ENCODE results near the gene NUP62. TPM values are rescaled to one million over a fixed set of nuclear protein-coding genes. Genes with fewer than 3 reads are reported as not detected.

The NUP62 gene
- total and polyA plus RNA-seq, 2 of the 8 experiments (the other 6 are each of a cell fraction or from before 2014, with no cell fraction given): 50.0 to 107 TPM

GRCh38 chr19:49881672-49882394 is 47.5 kb downstream of the NUP62 start:
- Histone ChIP-seq H3K23ac (ENCODE audit: insufficient read length) (no peak overlapping the region), H3K4me3 (ENCODE audit: extremely low read depth in 1 of 4, insufficient read depth in 2 of 4, low read depth in 3 of 4, low read length in 4 of 4) (no peak overlapping the region), H3K79me1 (ENCODE audit: low read depth, low read length) (peaks cover 9% of the 10 kb centered on the region; the same call in 1 of the 2 replicates), H2BK12ac (ENCODE audit: low read depth, low read length) (no peak overlapping the region), H2AFZ (ENCODE audit: low read length) (no peak overlapping the region), H2BK15ac (ENCODE audit: low read length) (no peak overlapping the region), H3K9ac (replicated peaks in 1 of 4; ENCODE audit: extremely low read depth in 1 of 4, low read depth in 3 of 4, low read length in 3 of 4) (no peak overlapping the region), H3K18ac (ENCODE audit: extremely low read depth, low read length) (no peak overlapping the region), H3K4ac (replicated peaks; ENCODE audit: insufficient read length, low read depth, low read length) (no peak overlapping the region), H3K27me3 (replicated peaks in 1 of 4; ENCODE audit: control insufficient read depth in 3 of 4, extremely low read depth in 1 of 4, insufficient read depth in 3 of 4, low read length in 3 of 4) (no peaks in the 10 kb centered on the region), H2BK5ac (ENCODE audit: low read depth, low read length) (no peak overlapping the region), H3K56ac (replicated peaks; ENCODE audit: insufficient read length, low read depth, low read length) (no peak overlapping the region), H2AK5ac (ENCODE audit: low read depth, low read length) (no peak overlapping the region), H3K79me2 (ENCODE audit: control insufficient read depth in 1 of 2, insufficient read depth in 2 of 2, low read length in 2 of 2) (peaks cover 0 to 12% of the 10 kb centered on the region in 2 experiments; a peak in 2 of 4 replicates), H3K23me2 (ENCODE audit: low read depth, low read length) (peaks cover 7% of the 10 kb centered on the region), H4K5ac (ENCODE audit: insufficient read length, low read depth, low read length) (no peak overlapping the region), H4K91ac (replicated peaks; ENCODE audit: insufficient read length, low read length) (no peak overlapping the region), H3K27ac (ENCODE audit: low read depth, low read length) (no peak overlapping the region), H3K4me1 (replicated peaks in 1 of 4; ENCODE audit: control insufficient read depth in 3 of 4, insufficient read depth in 4 of 4, low read length in 3 of 4) (peaks cover 0 to 7% (median 4%) of the 10 kb centered on the region in 4 experiments; a peak in 5 of 7 replicates), H2BK20ac (ENCODE audit: low read length) (no peak overlapping the region), H2BK120ac (replicated peaks; ENCODE audit: low read depth, low read length) (no peak overlapping the region), H4K8ac (ENCODE audit: extremely low read depth, insufficient read depth, low read length) (no peak overlapping the region), H3K14ac (ENCODE audit: insufficient read length) (no peak overlapping the region), H3K36me3 (ENCODE audit: control insufficient read depth in 2 of 4, insufficient read depth in 4 of 4, low read length in 3 of 4) (peaks cover 24 to 56% (median 47%) of the 10 kb centered on the region in 4 experiments), H3K4me2 (ENCODE audit: insufficient read depth in 1 of 2, low read depth in 2 of 2, low read length in 2 of 2) (no peak overlapping the region), H4K20me1 (replicated peaks in 1 of 2; ENCODE audit: control insufficient read depth in 1 of 2, insufficient read depth in 2 of 2, low read length in 2 of 2) (peaks cover 10 to 18% of the 10 kb centered on the region in 2 experiments), H3K9me3 (ENCODE audit: insufficient read depth in 2 of 2, low read depth in 1 of 2, low read length in 1 of 2) (no peaks in the 10 kb centered on the region)
- ChIA-PET POLR2A (ENCODE audit: partially characterized antibody) (interaction anchor here (1.0 to 2.0 kb wide), 6 partner anchors 8 to 72 kb away, joined by 3 to 8 read pairs (median 4); no protein-coding TSS in a partner anchor), CTCF (ENCODE audit: partially characterized antibody) (interaction anchor here (1.1 to 2.0 kb wide), 3 partner anchors 9 to 93 kb away, joined by 3 to 5 read pairs (median 3); no protein-coding TSS in a partner anchor)
- peak in 1 of 2 experiments; percentile 64 for DNase-seq (ENCODE audit: low read depth in 1 of 2, low spot score in 2 of 2)
- FAIRE-seq: no peak
- WGBS, 2 experiments (ENCODE audit: extremely low coverage in 1 of 2, insufficient coverage in 1 of 2, insufficient read length in 1 of 2, insufficient replicate concordance in 2 of 2, low coverage in 1 of 2, low lambda C conversion rate in 2 of 2, missing lambda C conversion rate in 1 of 2): 88% methylated on average over 21 of the region's 31 CpGs; no CpG with 5 or more reads in 1 of the 2 experiments
- peak in 1 of 2 experiments; percentile 17; a peak in 1 of 3 replicates for TF ChIP-seq POLR2A (IDR thresholded peaks at IDR 0.05; ENCODE audit: control extremely low read depth in 1 of 2, low read depth in 2 of 2, low read length in 2 of 2)
- peak; percentile 90 for TF ChIP-seq SP1 (IDR thresholded peaks at IDR 0.05; ENCODE audit: low read depth, low read length)
- no peak for TF ChIP-seq NANOG (IDR thresholded peaks at IDR 0.05; ENCODE audit: insufficient read depth, low read depth, low read length, poor library complexity, severe bottlenecking)
- TF ChIP-seq SP2 (IDR thresholded peaks at IDR 0.05; ENCODE audit: low read length): peak; percentile 37; the same call in 1 of the 2 replicates
- TF ChIP-seq CHD2 (IDR thresholded peaks at IDR 0.05; ENCODE audit: low read length): peak; percentile 70

Measured in H1 (cell line).